GM21786 (cell line): ENCODE results near the gene DAPK3.
A peak's percentile ranks its signal among the peaks of the same experiment; 100 is the strongest.
"Not testable (repeated sequence)": the region's sequence is repeated elsewhere in the genome, so short reads cannot be mapped to it uniquely, and the experiment has no call there.

Source experiments
- ATAC-seq: cut with Tn5 transposase; IDR thresholded peaks from one replicate; pipeline ENCODE4 v1.9.1; 2021; ENCODE audit not compliant: unreplicated experiment

DAPK3 gene

GRCh38 chr19:4005436-4005835, 34.5 kb upstream of the DAPK3 start:
- not testable (repeated sequence) for ATAC-seq

GRCh38 chr19:4000798-4001197, 29.9 kb upstream of the DAPK3 start:
- ATAC-seq = not testable (repeated sequence)

DNA sequence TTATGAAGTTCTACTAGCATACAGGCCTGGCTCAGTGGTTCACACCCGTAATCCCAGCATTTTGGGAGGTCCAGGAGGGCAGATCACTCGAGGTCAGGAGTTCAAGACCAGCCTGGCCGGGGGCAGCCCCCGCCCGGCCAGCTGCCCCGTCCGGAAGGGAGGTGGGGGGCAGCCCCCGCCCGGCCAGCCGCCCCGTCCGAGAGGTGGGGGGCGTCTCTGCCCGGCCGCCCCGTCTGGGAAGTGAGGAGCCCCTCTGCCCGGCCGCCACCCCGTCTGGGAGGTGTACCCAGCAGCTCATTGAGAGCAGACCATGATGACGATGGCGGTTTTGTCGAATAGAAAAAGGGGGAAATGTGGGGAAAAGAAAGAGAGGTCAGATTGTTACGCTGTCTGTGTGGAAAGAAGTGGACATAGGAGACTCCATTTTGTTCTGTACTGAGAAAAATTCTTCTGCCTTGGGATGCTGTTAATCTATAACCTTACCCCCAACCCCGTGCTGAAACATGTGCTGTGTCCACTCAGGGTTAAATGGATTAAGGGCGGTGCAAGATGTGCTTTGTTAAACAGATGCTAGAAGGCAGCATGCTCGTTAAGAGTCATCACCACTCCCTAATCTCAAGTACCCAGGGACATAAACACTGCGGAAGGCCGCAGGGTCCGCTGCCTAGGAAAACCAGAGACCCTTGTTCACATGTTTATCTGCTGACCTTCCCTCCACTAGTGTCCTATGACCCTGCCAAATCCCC, 27.9 kb upstream of the DAPK3 start:
- not testable (repeated sequence) for ATAC-seq

GRCh38 chr19:3995607-3996006, 24.7 kb upstream of the DAPK3 start:
- no peak for ATAC-seq

- ATAC-seq = no peak
These were observed 19.9 kb upstream of the DAPK3 start for GRCh38 chr19:3990815-3991117.

- no peak for ATAC-seq
These were observed 16.9 kb upstream of the DAPK3 start for GRCh38 chr19:3987619-3988371.

DNA sequence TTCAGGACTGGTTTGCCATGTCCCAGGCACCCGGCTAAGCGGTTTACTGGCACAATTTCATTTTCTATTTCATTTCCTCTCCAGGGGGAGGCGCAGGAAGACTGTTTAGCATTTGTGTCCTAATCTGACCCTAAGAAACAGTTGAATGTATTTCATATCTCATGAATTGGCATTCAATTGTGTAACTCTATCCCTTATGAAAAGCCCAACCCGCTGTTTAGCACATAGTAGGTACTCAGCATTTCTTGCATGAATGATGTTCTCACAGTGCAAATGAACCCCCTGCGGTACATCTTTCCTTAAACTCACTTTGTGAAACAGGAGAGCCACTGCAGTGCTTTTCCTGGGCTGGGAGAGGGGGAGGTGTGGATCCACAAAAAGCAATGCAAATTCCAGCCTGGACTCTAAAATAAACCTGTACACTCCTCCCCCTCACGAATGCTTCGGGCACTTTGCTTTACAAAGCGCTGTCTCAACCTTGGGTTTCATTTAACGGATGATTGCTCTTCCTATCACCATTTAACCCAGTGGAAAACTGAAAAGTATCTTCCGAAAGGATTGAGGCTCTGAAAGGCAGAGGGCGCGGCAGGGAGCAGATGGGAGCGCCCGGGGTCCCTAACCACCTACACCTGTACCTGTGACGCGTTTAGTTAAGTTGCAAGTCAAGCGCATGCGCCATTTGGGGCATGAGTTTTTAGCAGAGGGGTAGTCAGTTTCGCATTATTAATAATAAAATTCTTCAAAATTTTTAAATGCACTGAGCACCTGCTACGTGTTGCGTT, 15.6 kb upstream of the DAPK3 start:
- ATAC-seq = no peak

- no peak for ATAC-seq
These were observed 14.9 kb upstream of the DAPK3 start for GRCh38 chr19:3985643-3986259.

GRCh38 chr19:3984908-3985642, 14.2 kb upstream of the DAPK3 start, which contains the start of gene EEF2:
EEF2 (minus strand) TSS chr19:3985463; CDS start chr19:3985380, 83 bp downstream.
- ATAC-seq = peak; percentile 40

GRCh38 chr19:3984584-3984907, 13.6 kb upstream of the DAPK3 start:
- ATAC-seq = no peak

DNA sequence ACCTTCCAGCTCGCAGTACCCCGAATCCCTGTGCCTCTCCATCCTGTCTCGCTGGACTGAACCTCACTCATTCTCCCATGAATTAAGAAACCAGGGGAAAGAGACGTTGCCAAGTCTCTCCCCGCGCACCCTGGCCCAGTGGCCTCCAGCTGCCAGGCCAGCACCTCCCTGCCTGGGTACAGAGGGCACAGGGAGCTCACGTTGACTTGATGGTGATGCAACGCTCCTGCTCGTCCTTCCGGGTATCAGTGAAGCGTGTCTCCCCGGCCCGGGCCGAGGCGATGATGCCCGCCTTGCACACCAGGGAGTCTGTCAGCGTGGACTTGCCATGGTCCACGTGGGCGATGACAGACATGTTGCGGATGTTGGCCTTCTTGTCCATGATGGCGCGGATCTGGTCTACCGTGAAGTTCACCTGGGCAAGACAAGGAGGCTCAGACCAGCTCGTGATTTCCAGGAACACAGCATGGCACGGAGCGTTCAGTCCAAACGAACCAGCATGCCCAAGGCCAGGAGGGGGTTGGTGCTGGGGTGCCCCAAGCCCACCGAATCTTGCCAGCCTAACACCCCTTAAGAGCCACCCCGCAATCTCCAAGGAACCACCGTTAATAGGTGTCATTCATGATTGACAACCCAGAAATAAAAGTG, 13.2 kb upstream of the DAPK3 start:
- ATAC-seq = no peak

GRCh38 chr19:3983542-3983914, 12.6 kb upstream of the DAPK3 start:
- no peak for ATAC-seq

DNA sequence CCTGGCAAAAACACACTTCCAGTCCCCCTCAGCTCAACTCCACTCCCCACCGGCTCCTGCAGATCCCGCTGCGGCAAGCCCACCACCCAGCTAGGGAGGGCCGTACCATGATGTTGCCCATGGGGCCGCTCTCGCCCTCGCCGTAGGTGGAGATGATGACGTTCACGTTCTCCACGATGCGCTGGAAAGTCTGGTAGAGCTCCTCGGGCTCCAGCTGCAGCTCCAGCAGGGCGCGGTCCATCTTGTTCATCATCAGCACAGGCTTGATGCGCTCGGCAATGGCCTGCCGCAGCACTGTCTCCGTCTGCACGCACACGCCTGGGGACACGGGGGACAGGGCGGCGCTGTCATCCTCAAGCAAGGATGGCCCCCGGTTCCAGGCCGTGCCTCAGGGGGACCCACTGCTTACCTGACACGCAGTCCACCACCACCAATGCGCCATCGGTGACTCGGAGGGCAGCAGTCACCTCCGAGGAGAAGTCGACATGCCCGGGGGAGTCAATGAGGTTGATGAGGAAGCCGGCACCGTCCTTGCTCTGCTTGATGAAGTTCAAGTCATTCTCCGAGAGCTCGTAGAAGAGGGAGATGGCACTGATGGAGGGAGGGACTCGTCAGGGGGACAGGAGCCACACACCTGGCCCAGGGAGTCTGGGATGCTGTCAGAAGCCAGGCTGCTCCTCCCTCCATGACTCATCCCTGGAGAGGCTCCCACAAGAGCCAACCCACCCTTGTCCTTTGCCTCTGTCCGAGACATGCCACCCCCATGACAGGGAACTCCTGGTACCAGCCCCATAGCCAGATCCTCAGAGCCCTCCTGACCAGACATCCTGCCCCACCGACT, 12.0 kb upstream of the DAPK3 start:
- ATAC-seq = no peak

DNA sequence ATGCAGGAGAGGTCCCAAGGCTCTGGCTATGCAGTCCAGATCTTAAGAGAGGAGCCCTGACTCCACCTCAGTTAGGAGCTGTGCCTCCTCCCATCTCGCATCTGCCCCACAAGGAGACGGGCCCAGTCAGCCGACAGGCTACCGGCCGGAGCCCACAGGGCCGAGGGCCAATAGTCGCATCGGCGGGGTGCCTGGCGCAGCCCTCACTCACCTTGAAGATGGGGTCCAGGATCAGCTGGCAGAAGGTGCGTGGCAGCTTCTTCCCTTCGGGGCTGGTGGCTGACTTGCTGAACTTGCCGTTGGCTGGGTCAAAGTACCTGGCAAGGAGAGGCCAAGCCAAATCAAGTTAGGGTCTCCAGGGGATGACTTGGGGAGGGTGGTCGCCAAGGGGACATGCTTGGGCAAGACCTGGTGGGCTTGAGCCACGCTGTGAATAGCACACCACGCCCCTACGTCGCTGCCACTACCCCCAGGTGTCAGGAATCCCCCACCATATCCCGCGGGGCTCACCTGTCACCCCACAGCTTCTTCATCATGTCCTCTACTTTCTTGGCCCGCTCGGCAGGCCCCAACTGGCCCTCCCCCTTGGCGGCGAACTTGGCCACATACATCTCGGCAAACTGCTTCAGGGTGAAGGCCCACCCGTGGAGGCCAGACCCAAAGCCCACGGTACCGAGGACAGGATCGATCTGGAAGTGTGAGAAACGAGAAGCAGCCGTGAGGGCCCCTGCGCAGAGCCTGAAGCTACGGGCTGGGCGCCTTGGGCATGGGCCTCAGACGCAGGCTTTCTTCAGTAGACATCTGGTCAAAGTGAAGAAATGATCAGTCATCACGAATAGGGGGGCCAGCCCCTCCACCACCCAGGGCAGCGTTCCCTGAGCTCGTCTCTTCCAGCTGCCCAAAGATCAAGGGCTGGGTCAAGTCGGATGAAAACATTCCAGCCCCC, 11.1 kb upstream of the DAPK3 start:
- no peak for ATAC-seq

DNA sequence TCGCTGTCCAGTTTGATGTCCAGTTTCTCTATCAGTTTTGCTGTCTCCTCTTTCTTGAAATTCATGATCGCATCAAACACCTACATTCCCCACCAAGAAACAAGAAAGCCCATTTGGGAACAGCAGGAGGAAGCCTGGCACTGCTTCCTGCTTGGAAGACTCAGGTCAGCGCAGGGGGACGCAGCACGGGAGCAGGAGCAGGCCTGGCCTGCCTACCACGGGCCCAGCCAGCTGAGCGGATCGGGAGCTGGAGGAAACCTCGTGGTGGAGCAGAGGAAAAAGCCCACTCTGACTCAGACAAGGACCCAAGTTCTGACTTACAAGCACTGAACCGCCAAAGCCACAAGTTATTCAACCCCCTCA, 10.5 kb upstream of the DAPK3 start:
- ATAC-seq = no peak

GRCh38 chr19:3980353-3981251, 9.7 kb upstream of the DAPK3 start:
- ATAC-seq = no peak

DNA sequence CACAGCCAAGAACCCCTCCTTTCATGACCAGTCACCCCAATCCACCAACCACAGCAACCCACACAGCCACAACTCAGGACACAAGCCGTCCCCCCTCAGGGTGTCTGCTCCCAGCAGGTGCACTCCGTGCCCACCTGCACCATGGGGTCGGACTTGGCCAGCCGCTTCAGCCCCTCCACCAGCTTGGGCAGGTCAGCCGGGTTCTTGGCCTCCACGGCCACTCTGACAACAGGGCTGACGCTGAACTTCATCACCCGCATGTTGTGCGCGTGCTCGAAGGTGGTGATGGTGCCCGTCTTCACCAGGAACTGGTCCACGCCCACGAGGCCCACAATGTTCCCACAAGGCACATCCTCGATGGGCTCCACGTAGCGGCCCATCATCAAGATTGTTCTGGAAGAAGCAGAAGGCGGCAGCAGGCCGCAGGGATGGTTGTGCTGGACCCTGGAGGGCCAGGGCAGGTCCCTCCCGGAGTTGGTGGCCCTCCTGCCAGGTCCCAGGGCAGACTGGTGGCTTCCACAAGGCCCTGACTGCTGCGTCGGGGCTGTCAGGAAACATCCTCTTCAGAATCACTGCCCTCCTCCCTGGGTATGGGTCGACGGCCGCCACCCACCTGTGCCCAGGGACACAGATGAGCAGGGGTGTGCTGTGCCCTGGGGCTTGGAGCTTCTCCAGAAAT, 8.9 kb upstream of the DAPK3 start:
- ATAC-seq = no peak
